K562 (cell line): ENCODE results near the gene PIBF1. TPM values are rescaled to one million over a fixed set of nuclear protein-coding genes. Genes with fewer than 3 reads are reported as not detected.

Source experiments
- ATAC-seq: fragments of 200-7000 bp; cut with Tn5 transposase; 3 replicates; pipeline ENCODE4 v1.9.1; 2020; ENCODE audit warnings: moderate library complexity
- BruUV-seq: library from RNA; stranded (reverse); fragments of 400-500 nt; replicated peaks from 2 replicates; lab custom pipeline; 2021; lab: Mats Ljungman, UMichigan
- CTCF ChIA-PET: fragments of 300-600 bp; formaldehyde crosslinking; extraction: SDS; loops from one replicate; lab custom pipeline; 2021; ENCODE audit warnings: low intra/inter-chr PET ratio; lab: Yijun Ruan, JAX
- POLR2A ChIA-PET: fragments of 300-600, 350-650 bp; sonication (Branson Sonifier 250); formaldehyde crosslinking; extraction: SDS; loops from one replicate; lab custom pipeline; 2021; ENCODE audit warnings: antibody characterized with exemption, inconsistent platforms; lab: Yijun Ruan, JAX
- DNase-seq, 4 experiments: peaks; one replicate each; pipeline versions ENCODE4 v3.0.0 to v3.0.0-alpha.2; 2011 to 2018; ENCODE audit warnings: low spot score in 3 of 4, mixed read lengths in 3 of 4; ENCODE audit errors: extremely low read depth in 1 of 4
- FAIRE-seq: peaks from 2 replicates; lab custom pipeline; 2011; peaks lifted over from hg19 to GRCh38; lab: Jason Lieb, UNC
- H2AFZ ChIP-seq: 2 replicates; pipeline ENCODE4 v1.6.0; 2011; ENCODE audit warnings: low read depth, low read length, control low read depth, inconsistent platforms
- H3K27ac ChIP-seq: fragments of 200-600 bp; 3 replicates; pipeline ENCODE4 v1.8.0; 2011; ENCODE audit warnings: low read depth, mild to moderate bottlenecking, control low read depth, inconsistent platforms, low read length, moderate library complexity, mixed read lengths; ENCODE audit errors: extremely low read depth
- H3K27me3 ChIP-seq, 2 experiments: fragments of 300-600 bp in 1 of 2; 2 replicates in 1 of 2; 3 replicates in 1 of 2; pipeline versions ENCODE4 v1.6.0 to v1.8.0; 2011; ENCODE audit warnings: inconsistent platforms in 2 of 2, low read length in 2 of 2, mild to moderate bottlenecking in 1 of 2, mixed read lengths in 1 of 2, moderate library complexity in 1 of 2; ENCODE audit not compliant: control insufficient read depth in 2 of 2, insufficient read depth in 2 of 2
- H3K36me3 ChIP-seq: fragments of 300-600 bp; 3 replicates; pipeline ENCODE4 v1.8.0; 2011; ENCODE audit warnings: mild to moderate bottlenecking, low read length, inconsistent platforms; ENCODE audit not compliant: control insufficient read depth, insufficient read depth
- H3K4me1 ChIP-seq, 2 experiments: fragments of 200-600 bp in 1 of 2; replicated peaks in 1 of 2; 2 replicates in 1 of 2; 3 replicates in 1 of 2; pipeline versions ENCODE4 v1.5.1 to v1.8.0; 2011; ENCODE audit warnings: inconsistent platforms in 2 of 2, low read length in 2 of 2, mild to moderate bottlenecking in 1 of 2, mixed read lengths in 1 of 2, moderate library complexity in 1 of 2; ENCODE audit not compliant: control insufficient read depth in 2 of 2, insufficient read depth in 2 of 2
- H3K4me2 ChIP-seq: 2 replicates; pipeline ENCODE4 v1.6.1; 2011; ENCODE audit warnings: low read length, control low read depth, inconsistent platforms, mixed read lengths; ENCODE audit not compliant: insufficient read depth
- H3K4me3 ChIP-seq: fragments of 200-600 bp; sonication (generic), shearing (Covaris generic); 2 replicates; pipeline ENCODE4 v1.5.1; 2016; ENCODE audit warnings: control low read depth, inconsistent platforms
- H3K79me2 ChIP-seq: fragments of 200-600 bp; 3 replicates; pipeline ENCODE4 v1.8.0; 2011; ENCODE audit warnings: low read length, inconsistent platforms; ENCODE audit not compliant: control insufficient read depth, insufficient read depth
- H3K9ac ChIP-seq, 2 experiments: 2 replicates each; pipeline versions ENCODE4 v1.6.0 to v1.6.1; 2011; ENCODE audit warnings: low read depth in 2 of 2, low read length in 2 of 2, control low read depth in 1 of 2, inconsistent platforms in 1 of 2, mild to moderate bottlenecking in 1 of 2, mixed read lengths in 1 of 2; ENCODE audit not compliant: insufficient read depth in 1 of 2
- H3K9me1 ChIP-seq: one replicate; pipeline ENCODE4 v1.6.0; 2011; ENCODE audit warnings: inconsistent platforms, mild to moderate bottlenecking, low read length, moderate library complexity; ENCODE audit not compliant: control insufficient read depth, insufficient read depth
- H3K9me3 ChIP-seq: replicated peaks from 2 replicates; pipeline ENCODE4 v1.5.1; 2011; ENCODE audit warnings: low read depth, low read length, inconsistent platforms; ENCODE audit not compliant: control insufficient read depth, insufficient read depth
- H4K20me1 ChIP-seq: replicated peaks from 2 replicates; pipeline ENCODE4 v1.6.1; 2011; ENCODE audit warnings: low read length, inconsistent platforms, mixed read lengths; ENCODE audit not compliant: control insufficient read depth, insufficient read depth
- DMBX1 ChIP-seq: fragments of 250-450 bp; sonication (Bioruptor Pico); IDR thresholded peaks from 2 replicates; pipeline ENCODE4 v1.8.0; 2022; ENCODE audit warnings: inconsistent platforms, mild to moderate bottlenecking, moderate library complexity, borderline replicate concordance
- KAT7 ChIP-seq: sonication (generic); formaldehyde crosslinking; IDR thresholded peaks from 2 replicates; pipeline ENCODE4 v1.8.0; 2022; ENCODE audit warnings: missing genetic modification reagents, mild to moderate bottlenecking, borderline replicate concordance
- KLF16 ChIP-seq: IDR thresholded peaks from 2 replicates; pipeline ENCODE4 v1.6.1; 2016; ENCODE audit warnings: antibody characterized with exemption
- LEF1 ChIP-seq: fragments of 450-650 bp; IDR thresholded peaks from 2 replicates; pipeline ENCODE4 v1.6.1; 2016; ENCODE audit warnings: mild to moderate bottlenecking
- MBD2 ChIP-seq: sonication (generic); IDR thresholded peaks from 2 replicates; pipeline ENCODE4 v1.6.1; 2016; ENCODE audit warnings: low read depth, borderline replicate concordance
- MEF2D ChIP-seq: conservative IDR thresholded peaks from 2 replicates; pipeline ENCODE4 v1.6.1; 2016; ENCODE audit warnings: low read depth, missing genetic modification characterization, missing compliant biosample characterization
- NR1H2 ChIP-seq: sonication (generic); formaldehyde crosslinking; IDR thresholded peaks from 2 replicates; pipeline ENCODE4 v1.4.0; 2020; ENCODE audit warnings: mild to moderate bottlenecking, missing genetic modification reagents
- NR2C2 ChIP-seq, 2 experiments: fragments of 200-800 bp in 1 of 2; sonication (Bioruptor generic) in 1 of 2; sonication (generic) in 1 of 2; formaldehyde crosslinking in 1 of 2; IDR thresholded peaks; 2 replicates each; pipeline versions ENCODE4 v1.6.1 to v1.8.0; 2016 to 2022; ENCODE audit warnings: mild to moderate bottlenecking in 1 of 2, missing compliant biosample characterization in 1 of 2, missing genetic modification characterization in 1 of 2, missing genetic modification reagents in 1 of 2
- POLR2B ChIP-seq: fragments of 450-650 bp; IDR thresholded peaks from 2 replicates; pipeline ENCODE4 v1.6.1; 2018; ENCODE audit warnings: low read depth; ENCODE audit not compliant: partially characterized antibody
- SRSF7 ChIP-seq: fragments of 200-400 bp; formaldehyde crosslinking; optimal IDR thresholded peaks from 2 replicates; pipeline ENCODE3; 2017; ENCODE audit warnings: mild to moderate bottlenecking, low read depth, low read length
- THRA ChIP-seq: fragments of 450-650 bp; IDR thresholded peaks from 2 replicates; pipeline ENCODE4 v1.6.1; 2017; ENCODE audit warnings: mild to moderate bottlenecking, moderate library complexity
- U2AF2 ChIP-seq: fragments of 200-400 bp; formaldehyde crosslinking; optimal IDR thresholded peaks from 2 replicates; pipeline ENCODE3; 2017; ENCODE audit warnings: low read depth, mild to moderate bottlenecking, low read length
- ZNF165 ChIP-seq: fragments of 250-450 bp; sonication (Bioruptor Pico); IDR thresholded peaks from 2 replicates; pipeline ENCODE4 v1.4.0; 2020; ENCODE audit warnings: borderline replicate concordance
- ZNF609 ChIP-seq: sonication (generic); formaldehyde crosslinking; IDR thresholded peaks from 2 replicates; pipeline ENCODE4 v1.8.1; 2023; ENCODE audit warnings: missing genetic modification reagents, mild to moderate bottlenecking, borderline replicate concordance
- ZNF644 ChIP-seq: fragments of 200-800 bp; sonication (Bioruptor generic); IDR thresholded peaks from 2 replicates; pipeline ENCODE4 v1.6.1; 2016; ENCODE audit warnings: low read depth, missing genetic modification characterization, missing compliant biosample characterization
- ZNF79 ChIP-seq: fragments of 250-450 bp; sonication (Bioruptor Pico); IDR thresholded peaks from 2 replicates; pipeline ENCODE4 v1.4.0; 2020; ENCODE audit warnings: low read depth, mild to moderate bottlenecking, moderate library complexity
- WGBS: fragments of 100-300 bp; shearing (Covaris generic); methylation state at CpG from one replicate; pipeline ENCODE4 v1.1.6; 2016; ENCODE audit warnings: low coverage, mixed read lengths; ENCODE audit not compliant: insufficient coverage; ENCODE audit errors: missing lambda C conversion rate; 5-methylcytosine and 5-hydroxymethylcytosine counted together
- in situ Hi-C: fragments of 300-500 bp; cut with MboI; formaldehyde crosslinking; loops from 4 replicates; pipeline ENCODE4 v1.15.0; 2018; ENCODE audit warnings: inconsistent platforms, mixed read lengths
- intact Hi-C: fragments of 100-400 bp; cut with micrococcal nuclease; formaldehyde crosslinking; loops from 2 replicates; pipeline ENCODE4 v1.14.2; 2022
- polyA plus RNA-seq, 8 experiments: library from polyadenylated mRNA; depleted of rRNA in 4 of 8; stranded (reverse) in 5 of 8; unstranded in 3 of 8; fragments of >200 nt; fragmentation: Nextera tagmentation in 2 of 8; fragmentation: Illumina TruSeq in 1 of 8; extraction: Ambion mirVana in 2 of 8; extraction: Trizol in 1 of 8; gene quantifications; 2 replicates each; pipeline versions ENCODE4 v1.2.1 to v1.2.3, GENCODE V29; 2011 to 2014; ENCODE audit warnings: inconsistent platforms in 1 of 8, missing spikeins in 1 of 8
- total RNA-seq, 7 experiments: library from RNA; depleted of rRNA in 6 of 7; stranded (reverse); fragments of >200 nt in 6 of 7; fragmentation: Illumina TruSeq in 2 of 7; extraction: Trizol in 2 of 7; gene quantifications; 2 replicates each; pipeline versions ENCODE4 v1.2.1 to v1.2.3, GENCODE V29; 2011 to 2021; ENCODE audit warnings: low replicate concordance in 1 of 7

Gene PIBF1
- total and polyA plus RNA-seq, 9 of the 15 experiments (the other 6 are each of a cell fraction or from before 2014, with no cell fraction given): 9.1 to 28.8 (median 14.7) TPM

GRCh38 chr13:72970956-72971355, 189.0 kb downstream of the PIBF1 start:
- H3K79me2 ChIP-seq: no peaks in the 10 kb centered on the region
- no peak overlapping the region for H3K27ac ChIP-seq
- H3K9ac ChIP-seq: no peak overlapping the region
- no peaks in the 10 kb centered on the region for H3K4me1 ChIP-seq
- peaks cover 5% of the 10 kb centered on the region; the same call in 1 of the 3 replicates for H3K36me3 ChIP-seq
- H3K9me1 ChIP-seq: no peaks in the 10 kb centered on the region
- no peak overlapping the region for H3K4me3 ChIP-seq
- in situ Hi-C loops: no loop called here
- no peaks in the 10 kb centered on the region for H4K20me1 ChIP-seq
- no peak overlapping the region for H3K4me2 ChIP-seq
- H2AFZ ChIP-seq: no peak overlapping the region
- no peak for ATAC-seq
- TF ChIP-seq ZNF609 (CRISPR knock-in tag) (no peak), NR2C2 (CRISPR knock-in tag; IDR thresholded peaks at IDR 0.05) (no peak), NR2C2 (tag; IDR thresholded peaks at IDR 0.05) (no peak), MBD2 (no peak), KAT7 (CRISPR knock-in tag) (no peak), KLF16 (no peak), ZNF644 (tag) (no peak), U2AF2 (no peak), DMBX1 (CRISPR knock-in tag) (no peak), ZNF79 (CRISPR knock-in tag) (no peak), MEF2D (tag) (no peak), ZNF165 (CRISPR knock-in tag) (no peak), POLR2B (no peak), NR1H2 (CRISPR knock-in tag) (no peak), THRA (no peak), SRSF7 (no peak), LEF1 (no peak)
- TF ChIP-seq, all 486 proteins: peak for 0
- intact Hi-C loops: no loop called here
- no TSS peak for BruUV-seq
- CTCF ChIA-PET: no interaction called here
- no peak for FAIRE-seq
- no peaks in the 10 kb centered on the region for H3K27me3 ChIP-seq
- 87% methylated on average over 5 of the region's 5 CpGs for WGBS
- POLR2A ChIA-PET: no interaction called here
- no peak for DNase-seq
- H3K9me3 ChIP-seq: no peaks in the 10 kb centered on the region
